ENCODE results near the gene PNPO. TPM values are rescaled to one million over a fixed set of nuclear protein-coding genes. Genes with fewer than 3 reads are reported as not detected.

The PNPO gene
- total and polyA plus RNA-seq, 2 experiments from 2014 or later, result 12.2 to 17.0 TPM

GRCh38 chr17:47927821-47928400, 13.5 kb upstream of the PNPO start:
- TF ChIP-seq, protein P1, sequence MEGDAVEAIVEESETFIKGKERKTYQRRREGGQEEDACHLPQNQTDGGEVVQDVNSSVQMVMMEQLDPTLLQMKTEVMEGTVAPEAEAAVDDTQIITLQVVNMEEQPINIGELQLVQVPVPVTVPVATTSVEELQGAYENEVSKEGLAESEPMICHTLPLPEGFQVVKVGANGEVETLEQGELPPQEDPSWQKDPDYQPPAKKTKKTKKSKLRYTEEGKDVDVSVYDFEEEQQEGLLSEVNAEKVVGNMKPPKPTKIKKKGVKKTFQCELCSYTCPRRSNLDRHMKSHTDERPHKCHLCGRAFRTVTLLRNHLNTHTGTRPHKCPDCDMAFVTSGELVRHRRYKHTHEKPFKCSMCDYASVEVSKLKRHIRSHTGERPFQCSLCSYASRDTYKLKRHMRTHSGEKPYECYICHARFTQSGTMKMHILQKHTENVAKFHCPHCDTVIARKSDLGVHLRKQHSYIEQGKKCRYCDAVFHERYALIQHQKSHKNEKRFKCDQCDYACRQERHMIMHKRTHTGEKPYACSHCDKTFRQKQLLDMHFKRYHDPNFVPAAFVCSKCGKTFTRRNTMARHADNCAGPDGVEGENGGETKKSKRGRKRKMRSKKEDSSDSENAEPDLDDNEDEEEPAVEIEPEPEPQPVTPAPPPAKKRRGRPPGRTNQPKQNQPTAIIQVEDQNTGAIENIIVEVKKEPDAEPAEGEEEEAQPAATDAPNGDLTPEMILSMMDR (IDR thresholded peaks at IDR 0.05; ENCODE audit: poor library complexity), result no peak
- TF ChIP-seq EZH2 (IDR thresholded peaks at IDR 0.05; ENCODE audit: borderline replicate concordance) (no peak), EZH2phosphoT487 (IDR thresholded peaks at IDR 0.05; ENCODE audit: low read depth, severe bottlenecking, unreplicated experiment) (no peak)
- Histone ChIP-seq H3K79me2 (no peaks in the 10 kb centered on the region), H3K4me1 (ENCODE audit: insufficient read depth) (no peaks in the 10 kb centered on the region), H3K36me3 (replicated peaks; ENCODE audit: insufficient read depth, low read depth) (no peaks in the 10 kb centered on the region), H4K20me1 (ENCODE audit: insufficient read depth, poor library complexity, severe bottlenecking) (no peaks in the 10 kb centered on the region), H3K27me3 (no peaks in the 10 kb centered on the region), H3K4me3 (no peak overlapping the region), H3K9me3 (ENCODE audit: low read depth) (no peaks in the 10 kb centered on the region), H3K9me2 (replicated peaks; ENCODE audit: insufficient read depth) (no peaks in the 10 kb centered on the region), H2AFZ (no peak overlapping the region), H3K27ac (no peak overlapping the region), H3K4me2 (no peak overlapping the region)
- WGBS (ENCODE audit: low lambda C conversion rate, missing lambda C conversion rate), result 95% methylated on average over 18 of the region's 20 CpGs
- no peak for DNase-seq (ENCODE audit: low spot score)

- H3K4me1 ChIP-seq (ENCODE audit: insufficient read depth), result no peaks in the 10 kb centered on the region
- no peaks in the 10 kb centered on the region for H3K79me2 ChIP-seq
- H3K9me2 ChIP-seq (replicated peaks; ENCODE audit: insufficient read depth), result no peaks in the 10 kb centered on the region
- H3K9me3 ChIP-seq (ENCODE audit: low read depth), result no peaks in the 10 kb centered on the region
- H3K27me3 ChIP-seq, result no peaks in the 10 kb centered on the region
- H3K27ac ChIP-seq, result no peak overlapping the region
- no peak overlapping the region for H3K4me2 ChIP-seq
- H2AFZ ChIP-seq, result no peak overlapping the region
- TF ChIP-seq EZH2phosphoT487 (IDR thresholded peaks at IDR 0.05; ENCODE audit: low read depth, severe bottlenecking, unreplicated experiment) (no peak), EZH2 (IDR thresholded peaks at IDR 0.05; ENCODE audit: borderline replicate concordance) (no peak)
- TF ChIP-seq, protein P1 (IDR thresholded peaks at IDR 0.05; ENCODE audit: poor library complexity), result no peak
- 88% methylated on average over 2 of the region's 2 CpGs for WGBS (ENCODE audit: low lambda C conversion rate, missing lambda C conversion rate)
- H3K36me3 ChIP-seq (replicated peaks; ENCODE audit: insufficient read depth, low read depth), result no peaks in the 10 kb centered on the region
- no peak for DNase-seq (ENCODE audit: low spot score)
- no peak overlapping the region for H3K4me3 ChIP-seq
- no peaks in the 10 kb centered on the region for H4K20me1 ChIP-seq (ENCODE audit: insufficient read depth, poor library complexity, severe bottlenecking)
These were observed 13.0 kb upstream of the PNPO start for GRCh38 chr17:47928415-47928814.

- no peaks in the 10 kb centered on the region for H3K36me3 ChIP-seq (replicated peaks; ENCODE audit: insufficient read depth, low read depth)
These were observed 12.0 kb upstream of the PNPO start for GRCh38 chr17:47929218-47930000.

More at GRCh38 chr17:47929218-47930000, 12.0 kb upstream of the PNPO start:
- no peak for DNase-seq (ENCODE audit: low spot score)
- Histone ChIP-seq H3K4me2 (no peak overlapping the region), H3K4me1 (ENCODE audit: insufficient read depth) (no peaks in the 10 kb centered on the region), H2AFZ (no peak overlapping the region), H3K9me3 (ENCODE audit: low read depth) (no peaks in the 10 kb centered on the region), H3K79me2 (no peaks in the 10 kb centered on the region), H3K4me3 (no peak overlapping the region), H3K27ac (no peak overlapping the region), H3K27me3 (no peaks in the 10 kb centered on the region), H3K9me2 (replicated peaks; ENCODE audit: insufficient read depth) (no peaks in the 10 kb centered on the region), H4K20me1 (ENCODE audit: insufficient read depth, poor library complexity, severe bottlenecking) (no peaks in the 10 kb centered on the region)
- 86% methylated on average over 10 of the region's 10 CpGs for WGBS (ENCODE audit: low lambda C conversion rate, missing lambda C conversion rate)
- TF ChIP-seq EZH2phosphoT487 (IDR thresholded peaks at IDR 0.05; ENCODE audit: low read depth, severe bottlenecking, unreplicated experiment) (no peak), EZH2 (IDR thresholded peaks at IDR 0.05; ENCODE audit: borderline replicate concordance) (no peak)
- TF ChIP-seq, protein P1 (IDR thresholded peaks at IDR 0.05; ENCODE audit: poor library complexity), result no peak

All from hepatocyte (in vitro differentiated cells).